ENCODE results near the gene PLCXD1.
"Not testable (repeated sequence)": the region's sequence is repeated elsewhere in the genome, so short reads cannot be mapped to it uniquely, and the experiment has no call there.

DNA sequence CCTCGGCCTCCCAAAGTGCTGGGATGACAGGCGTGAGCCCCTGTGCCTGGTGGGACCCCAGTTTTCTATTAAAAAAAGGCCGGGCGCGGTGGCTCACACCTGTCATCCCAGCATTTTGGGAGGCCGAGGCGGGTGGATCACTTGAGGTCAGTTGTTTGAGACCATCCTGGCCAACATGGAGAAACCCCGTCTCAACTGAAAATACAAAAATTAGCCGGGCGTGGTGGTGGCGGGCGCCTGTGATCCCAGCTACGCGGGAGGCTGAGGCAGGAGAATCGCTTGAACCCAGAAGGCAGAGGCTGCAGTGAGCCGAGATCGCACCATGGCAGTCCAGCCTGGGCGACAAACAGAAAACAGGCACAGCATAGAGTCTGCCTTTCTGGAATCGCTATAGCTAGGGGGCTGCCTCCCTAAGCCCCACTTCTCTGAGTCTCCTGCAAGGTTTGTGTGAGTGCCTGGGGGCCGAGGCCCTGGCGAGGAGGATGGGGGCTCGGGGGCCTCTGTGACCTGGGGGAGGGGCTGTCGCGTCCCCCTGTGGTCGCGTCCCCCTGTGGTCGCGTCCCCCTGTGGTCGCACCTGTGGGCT lies 49.1 kb downstream of the PLCXD1 start:
- TF ChIP-seq, protein P1, sequence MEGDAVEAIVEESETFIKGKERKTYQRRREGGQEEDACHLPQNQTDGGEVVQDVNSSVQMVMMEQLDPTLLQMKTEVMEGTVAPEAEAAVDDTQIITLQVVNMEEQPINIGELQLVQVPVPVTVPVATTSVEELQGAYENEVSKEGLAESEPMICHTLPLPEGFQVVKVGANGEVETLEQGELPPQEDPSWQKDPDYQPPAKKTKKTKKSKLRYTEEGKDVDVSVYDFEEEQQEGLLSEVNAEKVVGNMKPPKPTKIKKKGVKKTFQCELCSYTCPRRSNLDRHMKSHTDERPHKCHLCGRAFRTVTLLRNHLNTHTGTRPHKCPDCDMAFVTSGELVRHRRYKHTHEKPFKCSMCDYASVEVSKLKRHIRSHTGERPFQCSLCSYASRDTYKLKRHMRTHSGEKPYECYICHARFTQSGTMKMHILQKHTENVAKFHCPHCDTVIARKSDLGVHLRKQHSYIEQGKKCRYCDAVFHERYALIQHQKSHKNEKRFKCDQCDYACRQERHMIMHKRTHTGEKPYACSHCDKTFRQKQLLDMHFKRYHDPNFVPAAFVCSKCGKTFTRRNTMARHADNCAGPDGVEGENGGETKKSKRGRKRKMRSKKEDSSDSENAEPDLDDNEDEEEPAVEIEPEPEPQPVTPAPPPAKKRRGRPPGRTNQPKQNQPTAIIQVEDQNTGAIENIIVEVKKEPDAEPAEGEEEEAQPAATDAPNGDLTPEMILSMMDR (IDR thresholded peaks at IDR 0.05), result not testable (repeated sequence)
- not testable (repeated sequence) for TF ChIP-seq POLR2A (IDR thresholded peaks at IDR 0.05; ENCODE audit: low read depth); POLR2AphosphoS5 (IDR thresholded peaks at IDR 0.05); EP300 (IDR thresholded peaks at IDR 0.05)
